ENCODE results near the gene PCNX2. TPM values are rescaled to one million over a fixed set of nuclear protein-coding genes. Genes with fewer than 3 reads are reported as not detected.

The PCNX2 gene
- total and polyA plus RNA-seq, 2 of the 8 experiments (the other 6 are each of a cell fraction or from before 2014, with no cell fraction given): 46.1 to 57.6 TPM

- H3K79me1 ChIP-seq (ENCODE audit: low read depth, low read length): no peaks in the 10 kb centered on the region
- no peak overlapping the region for H3K18ac ChIP-seq (ENCODE audit: extremely low read depth, low read length)
- no peak overlapping the region for H2BK15ac ChIP-seq (ENCODE audit: low read length)
- no peak overlapping the region for H3K27ac ChIP-seq (ENCODE audit: low read depth, low read length)
- H2BK120ac ChIP-seq (replicated peaks; ENCODE audit: low read depth, low read length): no peak overlapping the region
- no peak overlapping the region for H2BK20ac ChIP-seq (ENCODE audit: low read length)
- FAIRE-seq: no peak
- no peak overlapping the region for H3K4ac ChIP-seq (replicated peaks; ENCODE audit: insufficient read length, low read depth, low read length)
- H3K23me2 ChIP-seq (ENCODE audit: low read depth, low read length): no peaks in the 10 kb centered on the region; the same call in 1 of the 2 replicates
- POLR2A ChIA-PET (ENCODE audit: partially characterized antibody): interaction anchor here (0.7 to 0.8 kb wide), 3 partner anchors 8 to 1334 kb away, joined by 3 to 4 read pairs (median 3); no protein-coding TSS in a partner anchor
- no peak overlapping the region for H3K14ac ChIP-seq (ENCODE audit: insufficient read length)
- H3K79me2 ChIP-seq (ENCODE audit: control insufficient read depth in 1 of 2, insufficient read depth in 2 of 2, low read length in 2 of 2): no peaks in the 10 kb centered on the region
- H4K8ac ChIP-seq (ENCODE audit: extremely low read depth, insufficient read depth, low read length): no peak overlapping the region
- no peak overlapping the region for H3K23ac ChIP-seq (ENCODE audit: insufficient read length)
- H3K4me2 ChIP-seq (ENCODE audit: insufficient read depth in 1 of 2, low read depth in 2 of 2, low read length in 2 of 2): no peak overlapping the region
- no peak overlapping the region for H4K91ac ChIP-seq (replicated peaks; ENCODE audit: insufficient read length, low read length)
- CTCF ChIA-PET (ENCODE audit: partially characterized antibody): interaction anchor here (1.1 kb wide), 1 partner anchor 13 kb away, joined by 3 read pairs; no protein-coding TSS in a partner anchor
- H4K20me1 ChIP-seq (replicated peaks in 1 of 2; ENCODE audit: control insufficient read depth in 1 of 2, insufficient read depth in 2 of 2, low read length in 2 of 2): no peaks in the 10 kb centered on the region
- no peak overlapping the region for H2BK5ac ChIP-seq (ENCODE audit: low read depth, low read length)
- H2AK5ac ChIP-seq (ENCODE audit: low read depth, low read length): no peak overlapping the region
- H3K56ac ChIP-seq (replicated peaks; ENCODE audit: insufficient read length, low read depth, low read length): no peak overlapping the region
- H3K36me3 ChIP-seq (ENCODE audit: control insufficient read depth in 2 of 4, insufficient read depth in 4 of 4, low read length in 3 of 4): peaks cover 3 to 14% (median 4%) of the 10 kb centered on the region in 4 experiments; a peak in 5 of 8 replicates
- H3K9ac ChIP-seq (replicated peaks in 1 of 4; ENCODE audit: extremely low read depth in 1 of 4, low read depth in 3 of 4, low read length in 3 of 4): no peak overlapping the region
- H3K9me3 ChIP-seq (ENCODE audit: insufficient read depth in 2 of 2, low read depth in 1 of 2, low read length in 1 of 2): no peaks in the 10 kb centered on the region
- H2BK12ac ChIP-seq (ENCODE audit: low read depth, low read length): no peak overlapping the region
- no peak for DNase-seq (ENCODE audit: low read depth in 1 of 2, low spot score in 2 of 2)
- no peak overlapping the region for H4K5ac ChIP-seq (ENCODE audit: insufficient read length, low read depth, low read length)
- TF ChIP-seq BCL11A (IDR thresholded peaks at IDR 0.05; ENCODE audit: low read depth in 2 of 2, low read length in 2 of 2) (no peak), SUZ12 (IDR thresholded peaks at IDR 0.05; ENCODE audit: low read length) (no peak), CEBPB (IDR thresholded peaks at IDR 0.05; ENCODE audit: low read depth, low read length) (no peak), BACH1 (IDR thresholded peaks at IDR 0.05; ENCODE audit: low read length) (no peak), USF2 (IDR thresholded peaks at IDR 0.05; ENCODE audit: low read length) (no peak), SIX5 (IDR thresholded peaks at IDR 0.05; ENCODE audit: low read depth, low read length) (no peak), TBP (IDR thresholded peaks at IDR 0.05; ENCODE audit: low read depth, low read length) (no peak), RBBP5 (IDR thresholded peaks at IDR 0.05; ENCODE audit: borderline replicate concordance, low read depth, low read length) (no peak), KDM5A (IDR thresholded peaks at IDR 0.05; ENCODE audit: low read length) (no peak)
- 91% methylated on average over 1 of the region's 1 CpG; no CpG with 5 or more reads in 1 of the 2 experiments for WGBS, 2 experiments (ENCODE audit: extremely low coverage in 1 of 2, insufficient coverage in 1 of 2, insufficient read length in 1 of 2, insufficient replicate concordance in 2 of 2, low coverage in 1 of 2, low lambda C conversion rate in 2 of 2, missing lambda C conversion rate in 1 of 2)
- H3K4me1 ChIP-seq (replicated peaks in 1 of 4; ENCODE audit: control insufficient read depth in 3 of 4, insufficient read depth in 4 of 4, low read length in 3 of 4): no peaks in the 10 kb centered on the region
- H3K27me3 ChIP-seq (replicated peaks in 1 of 4; ENCODE audit: control insufficient read depth in 3 of 4, extremely low read depth in 1 of 4, insufficient read depth in 3 of 4, low read length in 3 of 4): no peaks in the 10 kb centered on the region
- H2AFZ ChIP-seq (ENCODE audit: low read length): no peak overlapping the region
- H3K4me3 ChIP-seq (ENCODE audit: extremely low read depth in 1 of 4, insufficient read depth in 2 of 4, low read depth in 3 of 4, low read length in 4 of 4): no peak overlapping the region
Measured at GRCh38 chr1:233121947-233122559, 173.5 kb downstream of the PCNX2 start.
